ENCODE measurements around the gene PITPNB.

The PITPNB gene

DNA sequence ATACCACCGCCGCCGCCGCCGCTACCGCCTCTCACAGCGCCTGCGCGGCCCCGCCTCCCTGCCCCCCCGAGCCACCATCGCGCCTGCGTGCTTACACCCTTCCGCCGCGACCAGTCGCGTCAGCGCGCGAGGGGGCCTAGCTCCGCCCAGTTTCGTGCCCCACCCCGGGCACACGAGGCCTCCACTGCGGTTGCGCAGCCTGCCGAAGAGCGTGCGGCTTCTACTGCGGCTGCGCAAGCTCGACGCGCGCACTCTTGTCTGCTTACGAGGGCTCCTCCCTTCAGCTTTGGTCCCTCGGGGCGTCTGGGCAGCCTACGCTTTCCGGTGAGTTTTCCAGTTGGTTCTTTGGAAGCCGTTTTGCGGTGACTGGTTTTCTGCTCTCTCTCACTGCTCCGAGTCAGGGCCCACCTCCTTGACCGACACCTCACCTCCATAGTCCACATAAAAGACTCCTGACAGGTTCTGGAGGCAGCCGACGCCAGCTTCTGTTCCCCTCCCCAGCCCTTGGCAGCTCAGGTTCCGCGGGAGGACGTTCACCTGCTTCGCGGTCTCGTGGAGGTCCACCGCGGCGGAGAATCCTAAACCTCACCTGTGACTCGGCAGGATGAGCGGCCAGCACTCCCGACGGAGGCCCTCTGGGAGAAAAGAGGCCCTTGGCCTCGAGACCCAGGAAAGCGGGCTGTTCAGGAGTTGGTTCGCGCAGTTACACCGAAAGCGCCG, at the start of gene PITPNB:
Gene PITPNB (minus strand): TSS at position 35 of the 720 bp plus-strand sequence. CDS start 65 bp downstream, outside the sequence.
- peak; percentile 99 for DNase-seq

DNA sequence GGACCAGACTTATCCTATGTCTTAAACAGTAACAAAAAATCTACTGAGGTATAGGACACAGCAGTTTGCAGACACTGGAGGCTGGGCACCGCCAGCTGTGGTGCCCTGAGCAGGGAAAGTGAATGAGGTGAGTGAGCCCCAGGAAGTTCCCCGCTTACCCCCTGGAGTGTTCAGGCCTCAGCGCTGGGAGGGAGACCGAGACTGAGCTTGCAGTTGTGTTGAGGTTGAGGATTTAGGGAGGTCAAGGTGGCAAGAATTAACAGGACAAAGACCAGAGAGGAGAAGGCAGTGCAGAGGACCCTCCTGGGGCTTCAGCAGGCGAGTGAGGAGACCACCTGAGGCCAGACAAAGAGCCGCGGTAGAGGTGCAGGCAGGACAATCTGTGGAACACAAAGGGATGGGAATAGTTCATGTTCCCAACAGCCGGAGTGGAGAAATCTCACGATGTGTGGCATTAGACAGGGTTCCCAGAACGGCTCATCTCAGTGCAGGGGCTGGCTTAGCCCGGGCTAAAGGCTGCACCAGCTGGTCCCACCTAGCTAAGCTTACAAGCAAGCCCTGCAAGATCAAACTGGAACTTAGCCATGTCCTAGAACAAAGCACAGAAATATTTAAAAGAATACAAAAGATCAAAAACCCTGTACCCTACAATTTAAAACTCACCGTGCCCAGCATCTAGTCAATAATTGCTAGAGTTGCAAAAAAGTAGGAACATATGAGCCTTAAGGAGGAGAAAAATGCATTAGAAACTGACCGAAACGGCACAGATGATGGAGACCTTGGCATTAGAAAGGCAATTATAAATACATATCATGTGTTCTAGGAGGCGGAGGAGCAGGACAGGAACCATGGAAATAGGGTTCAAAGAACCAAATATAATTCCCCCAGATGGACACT, 47.4 kb upstream of the PITPNB start:
- DNase-seq, result no peak

GRCh38 chr22:27962268-27963044, 43.4 kb upstream of the PITPNB start:
- DNase-seq, result no peak

DNA sequence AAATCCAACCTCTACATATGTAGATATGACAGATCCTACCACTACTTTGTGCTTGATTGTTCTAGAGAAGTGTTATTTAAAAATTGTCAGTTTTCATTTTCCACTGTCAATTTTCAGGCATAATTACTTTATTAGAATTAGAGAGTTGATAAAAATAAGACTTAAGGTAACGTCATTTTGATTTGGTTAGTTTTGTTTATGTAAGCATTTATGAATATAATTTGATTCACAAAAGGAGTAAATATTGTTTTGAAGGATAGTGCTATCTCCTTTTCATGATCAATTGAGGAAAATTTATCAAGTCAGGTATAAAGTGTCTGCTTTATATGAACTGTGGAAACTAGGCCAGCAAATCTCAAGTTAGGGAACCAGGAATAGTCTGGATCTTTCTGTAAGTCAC, 42.6 kb upstream of the PITPNB start:
- no peak for DNase-seq

GRCh38 chr22:27961182-27961581, 42.1 kb upstream of the PITPNB start:
- DNase-seq, result no peak

DNA sequence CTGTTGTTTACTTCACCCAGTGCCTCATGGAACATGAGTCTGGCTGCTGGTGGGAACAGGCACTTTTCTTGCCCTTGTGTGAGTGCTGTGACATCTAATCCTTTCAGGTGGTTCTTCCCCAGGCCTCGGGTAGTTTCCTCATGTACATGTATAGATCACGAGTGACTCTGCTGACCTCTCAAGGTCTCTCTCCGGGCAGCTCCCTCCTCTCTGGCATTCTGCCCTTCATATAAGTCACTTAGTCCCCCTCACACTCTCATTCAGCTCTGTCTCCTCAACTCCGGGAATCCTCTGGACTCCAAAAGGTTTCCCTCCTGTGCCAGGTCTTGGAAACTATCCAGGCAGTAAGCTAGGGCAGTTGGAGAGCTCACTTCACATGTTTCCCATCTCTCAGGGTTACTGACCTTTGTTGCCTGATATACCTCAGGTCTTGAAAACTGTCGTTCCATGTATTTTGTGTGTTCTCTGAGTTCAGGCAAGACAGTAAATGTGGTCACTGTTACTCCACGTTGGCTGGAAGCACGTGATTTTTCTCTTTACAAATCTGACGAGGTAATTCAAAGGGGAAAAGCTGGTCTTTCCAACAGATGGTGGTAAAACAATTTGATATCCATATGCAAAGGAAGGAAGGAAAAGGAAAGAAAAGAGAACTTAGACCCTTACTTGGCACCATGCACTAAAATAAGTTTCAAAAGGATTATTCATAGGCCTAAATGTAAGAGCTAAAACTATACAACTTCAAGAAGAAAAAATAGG, 40.5 kb upstream of the PITPNB start:
- no peak for DNase-seq

DNA sequence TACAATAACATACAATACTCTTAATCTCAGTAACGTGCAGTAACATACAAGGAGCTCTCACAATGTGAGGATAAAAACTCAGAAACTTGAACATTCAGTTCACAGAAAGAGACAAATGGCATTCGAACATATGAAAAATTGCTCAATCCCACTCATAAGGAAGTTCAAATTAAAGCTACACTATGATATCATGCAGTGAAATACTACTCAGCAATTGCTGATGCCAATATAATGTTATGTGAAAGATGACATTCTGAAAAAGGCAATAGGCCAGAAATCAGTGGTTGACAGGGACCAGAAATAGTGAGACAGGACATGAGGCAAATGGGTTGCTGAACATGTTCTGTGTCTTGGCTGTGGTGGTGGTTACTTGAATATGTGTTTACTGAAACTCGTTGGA, 33.7 kb upstream of the PITPNB start:
- DNase-seq, result no peak

GRCh38 chr22:27952091-27952490, 33.0 kb upstream of the PITPNB start:
- no peak for DNase-seq

DNA sequence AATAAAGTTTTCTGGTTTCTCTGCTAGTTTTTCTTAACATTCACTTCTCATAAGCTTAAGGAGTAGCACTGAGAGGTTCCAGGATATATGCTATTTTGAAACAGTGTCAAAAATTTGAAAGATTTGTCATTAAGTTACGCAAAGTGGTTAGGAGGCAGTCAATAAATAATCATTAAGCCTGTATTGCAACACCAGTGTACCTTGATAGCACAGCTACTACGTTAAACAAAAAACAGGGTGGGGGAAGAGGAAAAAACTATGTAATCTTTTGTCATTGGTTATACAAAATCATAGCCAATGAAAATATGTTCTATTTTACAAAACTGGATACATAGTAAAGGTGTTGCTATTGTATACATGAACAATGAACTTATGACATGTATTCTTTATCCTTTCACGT, 30.4 kb upstream of the PITPNB start:
- no peak for DNase-seq

GRCh38 chr22:27948569-27948968, 29.5 kb upstream of the PITPNB start:
- DNase-seq, result no peak

DNA sequence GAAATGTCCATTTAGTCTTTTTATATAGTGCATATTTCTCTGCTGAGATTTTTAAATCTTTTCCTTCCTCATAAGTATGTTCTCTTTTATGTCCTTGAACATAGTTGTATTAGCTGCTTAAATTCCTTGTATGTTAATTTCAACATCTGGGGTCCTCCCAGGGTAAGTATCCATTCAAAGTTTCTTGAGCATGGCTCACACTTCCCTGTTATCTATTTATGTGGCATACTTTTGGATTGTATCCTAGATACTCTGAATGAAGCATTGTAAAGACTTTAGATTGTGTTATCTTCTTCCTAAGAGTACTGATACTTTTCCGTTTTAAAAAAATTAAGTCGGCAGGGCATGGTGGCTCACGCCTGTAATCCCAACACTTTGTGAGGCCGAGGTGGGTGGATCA, 28.4 kb upstream of the PITPNB start:
- DNase-seq, result no peak

DNA sequence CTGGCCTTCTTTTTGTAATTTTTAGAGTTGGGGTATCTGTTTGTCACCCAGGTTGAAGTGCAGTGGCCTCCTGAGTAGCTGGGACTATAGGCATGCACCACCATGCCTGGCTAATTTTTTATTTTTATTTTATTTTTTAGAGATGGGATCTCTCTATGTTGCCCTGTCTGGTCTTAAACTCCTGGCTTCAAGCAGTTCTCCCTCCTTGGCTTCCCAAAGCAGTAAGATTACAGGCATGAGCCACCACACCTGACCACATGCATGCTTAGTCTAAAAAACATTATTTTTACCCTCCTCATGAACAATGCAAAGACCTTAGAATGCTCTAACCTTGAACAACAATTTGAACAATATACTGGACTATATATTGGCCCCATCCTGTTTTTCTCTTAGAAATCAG, 22.1 kb upstream of the PITPNB start:
- DNase-seq, result no peak

- DNase-seq, result no peak
Measured at GRCh38 chr22:27937453-27937852, 18.4 kb upstream of the PITPNB start.

GRCh38 chr22:27935897-27936296, 16.8 kb upstream of the PITPNB start:
- no peak for DNase-seq

DNA sequence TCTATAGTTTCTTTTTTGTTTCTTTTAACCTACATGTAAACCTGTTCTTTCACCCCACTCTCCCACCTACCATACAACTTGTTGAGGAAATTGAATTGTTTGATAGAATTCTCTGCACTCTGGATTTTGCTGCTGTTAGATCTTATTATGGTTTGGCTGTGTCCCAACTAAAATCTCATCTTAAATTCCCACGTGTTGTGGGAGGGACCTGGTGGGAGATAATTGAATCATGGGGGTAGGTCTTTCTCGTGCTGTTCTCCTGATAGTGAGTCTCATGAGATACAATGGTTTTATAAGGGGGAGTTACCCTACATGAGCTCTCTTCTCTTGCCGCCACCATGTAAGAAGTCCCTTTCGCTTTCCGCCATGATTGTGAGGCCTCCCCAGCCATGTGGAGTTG, 15.0 kb upstream of the PITPNB start:
- DNase-seq, result no peak

DNA sequence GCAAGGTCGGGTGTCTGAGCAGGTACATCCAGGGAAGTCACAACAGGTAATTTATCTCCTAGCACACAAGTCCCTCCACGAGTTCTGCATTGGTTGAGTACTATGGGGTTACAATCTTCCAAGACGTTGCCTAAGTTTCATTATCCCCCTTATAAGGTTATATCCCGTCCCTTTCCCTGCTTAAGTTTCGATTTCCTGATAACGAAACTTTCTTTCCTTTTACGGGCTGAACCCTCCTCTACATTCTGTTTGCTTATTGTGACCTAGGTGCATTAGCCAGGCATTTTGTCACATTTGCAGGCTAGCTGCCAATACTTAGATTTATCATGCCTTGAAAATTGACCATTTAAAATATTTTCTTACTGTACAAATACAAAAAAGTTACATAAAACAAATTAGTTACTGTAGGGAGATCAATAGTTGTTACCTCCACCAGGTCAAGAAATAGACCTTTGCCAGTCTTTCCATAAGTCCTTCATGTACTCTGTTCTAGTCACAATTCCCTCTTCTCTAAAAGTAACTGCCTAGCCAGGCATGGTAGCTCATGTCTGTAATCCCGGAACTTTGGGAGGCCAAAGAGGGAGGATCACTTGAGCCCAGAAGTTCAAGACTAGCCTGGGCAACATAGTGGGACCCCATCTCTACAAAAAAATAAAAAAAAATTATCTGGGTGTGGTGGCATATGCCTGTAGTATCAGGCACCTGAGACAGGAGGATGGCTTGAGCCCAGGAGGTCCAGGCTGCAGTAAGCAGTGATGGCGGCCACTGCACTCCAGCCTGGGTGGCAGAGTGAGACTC, 14.3 kb upstream of the PITPNB start:
- DNase-seq, result no peak

GRCh38 chr22:27930331-27931060, 11.4 kb upstream of the PITPNB start:
- no peak for DNase-seq

GRCh38 chr22:27927608-27928007, 8.6 kb upstream of the PITPNB start:
- DNase-seq, result no peak

GRCh38 chr22:27925331-27925730, 6.3 kb upstream of the PITPNB start:
- DNase-seq, result no peak

DNA sequence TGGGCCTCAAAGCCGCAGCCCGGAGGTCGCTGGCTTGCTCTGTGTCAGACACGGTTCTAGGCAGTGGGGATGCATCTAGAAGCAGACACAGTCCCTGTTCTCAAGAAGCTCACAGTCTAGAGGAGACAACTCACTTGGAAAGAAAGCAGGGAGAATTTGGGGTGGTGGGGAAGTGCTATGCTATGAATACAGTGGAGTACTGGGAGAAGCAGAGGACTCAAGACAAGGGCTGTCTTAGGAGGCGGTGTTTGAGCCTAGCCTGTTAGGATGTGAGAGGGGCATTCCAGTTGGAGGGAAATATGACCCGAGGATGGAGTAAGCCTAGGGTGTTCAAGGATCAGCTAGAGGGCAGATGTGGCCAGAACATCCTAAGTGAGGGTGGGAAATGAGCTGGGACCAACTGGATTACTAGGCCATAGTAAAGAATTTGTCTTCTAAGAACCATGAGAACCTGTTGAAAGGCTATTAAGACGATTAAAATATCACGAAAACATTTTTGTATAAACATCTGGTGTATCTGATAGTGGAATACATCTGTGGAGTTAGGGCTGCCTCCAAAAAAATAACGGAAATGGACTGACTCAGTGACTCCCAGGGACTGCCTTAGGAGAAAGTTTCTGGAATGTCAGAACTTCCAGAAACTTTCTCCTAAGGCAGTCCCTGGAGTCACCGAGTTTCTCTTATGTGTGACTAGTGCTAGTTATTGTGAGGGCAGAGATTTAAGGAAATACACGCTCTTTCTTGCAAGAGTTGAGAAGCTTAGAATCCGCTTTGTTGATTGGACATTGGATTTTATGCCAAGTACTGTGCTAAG, 1.1 kb upstream of the PITPNB start:
- DNase-seq, result no peak
